Right atrium auricular region (tissue), 2 donors: ENCODE data around the gene SORD. TPM values are rescaled to one million over a fixed set of nuclear protein-coding genes. Genes with fewer than 3 reads are reported as not detected.
"Not testable (repeated sequence)": the region's sequence is repeated elsewhere in the genome, so short reads cannot be mapped to it uniquely, and the experiment has no call there.

Source experiments
- DNase-seq: peaks from one replicate; pipeline ENCODE4 v3.0.0-alpha.2; 2019; ENCODE audit warnings: low spot score
- H3K27ac ChIP-seq, 2 donors: fragments of 200-600 bp; sonication (generic); 1 replicate in 1 of 2; 2 replicates in 1 of 2; pipeline ENCODE4 v1.5.1; 2016 to 2019
- H3K27me3 ChIP-seq, 2 donors: fragments of 200-600 bp; sonication (generic); one replicate each; pipeline versions ENCODE4 v1.5.1 to v1.6.0; 2017 to 2019
- H3K36me3 ChIP-seq: fragments of 200-600 bp; sonication (generic); one replicate; pipeline ENCODE4 v1.5.1; 2016
- H3K4me1 ChIP-seq, 2 donors: fragments of 200-600 bp; sonication (generic); one replicate each; pipeline versions ENCODE4 v1.5.1 to v1.6.0; 2017 to 2019
- H3K4me3 ChIP-seq, 2 donors: fragments of 200-600 bp; sonication (generic); 1 replicate in 1 of 2; 2 replicates in 1 of 2; pipeline ENCODE4 v1.5.1; 2017 to 2019; ENCODE audit warnings: mild to moderate bottlenecking in 1 of 2, moderate library complexity in 1 of 2
- H3K9me3 ChIP-seq, 2 donors: fragments of 200-600 bp; sonication (generic); one replicate each; pipeline ENCODE4 v1.5.1; 2019
- total RNA-seq, 2 donors: library from RNA; depleted of rRNA; stranded (reverse); fragments of >200 nt; gene quantifications; one replicate each; pipeline ENCODE4 v1.1.0, GENCODE V29; 2016
- TF ChIP-seq, protein P1 (sequence below), 2 donors: fragments of 200-600 bp; sonication (generic); IDR thresholded peaks; one replicate each; pipeline ENCODE4 v1.5.1; 2019; ENCODE audit warnings: antibody characterized with exemption in 2 of 2

SORD gene
- total RNA-seq, 2 donors from 2014 or later, result 5.7 to 9.0 TPM

- Histone ChIP-seq H3K9me3 (no peaks in the 10 kb centered on the region), H3K36me3 (no peaks in the 10 kb centered on the region), H3K4me3 (no peak overlapping the region), H3K27me3 (no peaks in the 10 kb centered on the region), H3K27ac (no peak overlapping the region), H3K4me1 (no peaks in the 10 kb centered on the region)
- DNase-seq, result no peak
- TF ChIP-seq, protein P1, sequence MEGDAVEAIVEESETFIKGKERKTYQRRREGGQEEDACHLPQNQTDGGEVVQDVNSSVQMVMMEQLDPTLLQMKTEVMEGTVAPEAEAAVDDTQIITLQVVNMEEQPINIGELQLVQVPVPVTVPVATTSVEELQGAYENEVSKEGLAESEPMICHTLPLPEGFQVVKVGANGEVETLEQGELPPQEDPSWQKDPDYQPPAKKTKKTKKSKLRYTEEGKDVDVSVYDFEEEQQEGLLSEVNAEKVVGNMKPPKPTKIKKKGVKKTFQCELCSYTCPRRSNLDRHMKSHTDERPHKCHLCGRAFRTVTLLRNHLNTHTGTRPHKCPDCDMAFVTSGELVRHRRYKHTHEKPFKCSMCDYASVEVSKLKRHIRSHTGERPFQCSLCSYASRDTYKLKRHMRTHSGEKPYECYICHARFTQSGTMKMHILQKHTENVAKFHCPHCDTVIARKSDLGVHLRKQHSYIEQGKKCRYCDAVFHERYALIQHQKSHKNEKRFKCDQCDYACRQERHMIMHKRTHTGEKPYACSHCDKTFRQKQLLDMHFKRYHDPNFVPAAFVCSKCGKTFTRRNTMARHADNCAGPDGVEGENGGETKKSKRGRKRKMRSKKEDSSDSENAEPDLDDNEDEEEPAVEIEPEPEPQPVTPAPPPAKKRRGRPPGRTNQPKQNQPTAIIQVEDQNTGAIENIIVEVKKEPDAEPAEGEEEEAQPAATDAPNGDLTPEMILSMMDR (IDR thresholded peaks at IDR 0.05), result no peak
These were observed 23.9 kb upstream of the SORD start for GRCh38 chr15:44999105-44999504.

DNA sequence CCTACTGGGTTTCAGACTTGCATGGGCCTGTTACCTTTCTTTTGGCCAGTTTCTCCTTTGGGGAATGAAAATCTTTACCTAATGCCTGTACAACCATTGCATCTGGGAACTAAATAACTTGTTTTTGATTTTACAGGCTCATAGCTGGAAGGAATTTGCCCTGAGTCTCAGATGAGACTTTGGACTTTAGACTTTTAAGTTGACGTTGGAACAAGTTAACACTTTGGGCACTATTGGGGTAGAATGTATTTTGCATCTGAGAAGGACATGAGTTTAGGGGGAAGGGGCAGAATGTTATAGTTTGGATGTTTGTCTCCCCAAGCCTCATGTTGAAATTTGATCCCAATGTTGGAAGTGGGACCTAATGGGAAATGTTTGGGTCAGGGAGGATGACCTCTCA is 21.8 kb upstream of the SORD start:
- not testable (repeated sequence) for H3K9me3 ChIP-seq

GRCh38 chr15:45003731-45004410 is 19.1 kb upstream of the SORD start:
- H3K27ac ChIP-seq, H3K4me1 ChIP-seq, DNase-seq, H3K4me3 ChIP-seq, H3K9me3 ChIP-seq, H3K27me3 ChIP-seq, H3K36me3 ChIP-seq: not testable (repeated sequence)

More for the DNA sequence above, 21.8 kb upstream of the SORD start:
- not testable (repeated sequence) for H3K36me3 ChIP-seq, H3K27ac ChIP-seq, DNase-seq, H3K4me3 ChIP-seq, H3K27me3 ChIP-seq, H3K4me1 ChIP-seq

DNA sequence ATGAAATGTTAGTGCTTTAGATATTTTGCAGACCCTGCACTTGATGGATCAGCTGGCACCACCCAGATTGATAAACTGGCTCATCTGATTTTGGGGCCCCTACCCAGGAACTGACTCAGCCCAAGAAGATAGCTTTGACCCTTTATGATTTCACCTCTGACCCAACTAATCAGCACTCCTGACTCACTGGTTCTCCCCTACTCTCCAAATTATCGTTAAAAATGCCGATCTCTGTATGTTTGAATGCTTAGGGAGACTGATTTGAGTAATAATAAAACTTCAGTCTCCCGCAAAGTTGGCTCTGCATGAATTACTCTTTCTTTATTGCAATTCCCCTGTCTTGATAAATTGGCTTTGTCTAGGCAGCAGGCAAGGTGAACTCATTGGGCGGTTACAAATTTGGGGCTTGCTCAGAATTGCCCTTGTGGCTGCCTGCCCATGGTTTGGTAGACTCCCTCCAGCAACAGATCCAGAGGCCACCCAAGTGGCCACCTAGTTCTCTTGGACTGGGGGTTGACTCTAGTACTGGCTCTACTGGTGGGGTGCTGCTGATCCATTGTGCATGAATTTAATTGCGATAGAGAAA is 18.3 kb upstream of the SORD start:
- DNase-seq, H3K4me3 ChIP-seq, H3K4me1 ChIP-seq, H3K27me3 ChIP-seq, H3K36me3 ChIP-seq, H3K9me3 ChIP-seq, H3K27ac ChIP-seq: not testable (repeated sequence)

DNA sequence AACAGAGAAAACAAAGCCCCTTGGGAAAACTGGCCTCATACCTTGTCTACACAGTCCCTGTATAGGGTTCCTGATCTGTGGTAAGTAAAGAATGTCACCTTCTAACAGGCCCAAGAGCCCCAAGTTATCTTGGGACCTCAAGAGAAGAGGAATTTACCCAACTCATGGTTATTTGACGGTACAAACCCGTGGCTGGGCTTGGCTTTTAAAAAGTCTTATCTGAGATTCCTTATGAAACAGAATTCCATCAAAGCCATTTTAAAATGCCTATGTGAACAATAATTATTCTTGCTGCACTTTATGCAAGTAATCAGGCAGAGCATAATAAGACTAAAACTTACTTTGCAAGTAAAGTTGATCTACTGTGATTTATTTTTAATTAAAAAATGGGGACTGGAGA is 13.9 kb upstream of the SORD start:
- TF ChIP-seq, protein P1 (IDR thresholded peaks at IDR 0.05), result no peak
- Histone ChIP-seq H3K4me1 (no peaks in the 10 kb centered on the region), H3K27ac (no peak overlapping the region), H3K27me3 (no peaks in the 10 kb centered on the region), H3K9me3 (no peaks in the 10 kb centered on the region), H3K36me3 (no peaks in the 10 kb centered on the region), H3K4me3 (no peak overlapping the region)
- no peak for DNase-seq

DNA sequence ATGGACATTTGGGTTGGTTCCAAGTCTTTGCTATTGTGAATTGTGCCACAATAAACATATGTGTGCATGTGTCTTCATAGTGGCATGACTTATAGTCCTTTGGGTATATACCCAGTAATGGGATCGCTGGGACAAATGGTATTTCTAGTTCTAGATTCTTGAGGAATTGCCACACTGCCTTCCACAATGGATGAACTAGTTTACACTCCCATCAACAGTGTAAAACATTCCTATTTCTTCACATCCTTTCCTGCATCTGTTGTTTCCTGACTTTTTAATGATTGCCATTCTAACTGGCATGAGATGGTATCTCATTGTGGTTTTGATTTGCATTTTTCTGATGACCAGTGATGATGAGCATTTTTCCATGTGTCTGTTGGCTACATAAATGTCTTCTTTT is 7.9 kb upstream of the SORD start:
- not testable (repeated sequence) for H3K4me1 ChIP-seq, H3K9me3 ChIP-seq, H3K27ac ChIP-seq, H3K27me3 ChIP-seq, H3K36me3 ChIP-seq, DNase-seq, H3K4me3 ChIP-seq

DNA sequence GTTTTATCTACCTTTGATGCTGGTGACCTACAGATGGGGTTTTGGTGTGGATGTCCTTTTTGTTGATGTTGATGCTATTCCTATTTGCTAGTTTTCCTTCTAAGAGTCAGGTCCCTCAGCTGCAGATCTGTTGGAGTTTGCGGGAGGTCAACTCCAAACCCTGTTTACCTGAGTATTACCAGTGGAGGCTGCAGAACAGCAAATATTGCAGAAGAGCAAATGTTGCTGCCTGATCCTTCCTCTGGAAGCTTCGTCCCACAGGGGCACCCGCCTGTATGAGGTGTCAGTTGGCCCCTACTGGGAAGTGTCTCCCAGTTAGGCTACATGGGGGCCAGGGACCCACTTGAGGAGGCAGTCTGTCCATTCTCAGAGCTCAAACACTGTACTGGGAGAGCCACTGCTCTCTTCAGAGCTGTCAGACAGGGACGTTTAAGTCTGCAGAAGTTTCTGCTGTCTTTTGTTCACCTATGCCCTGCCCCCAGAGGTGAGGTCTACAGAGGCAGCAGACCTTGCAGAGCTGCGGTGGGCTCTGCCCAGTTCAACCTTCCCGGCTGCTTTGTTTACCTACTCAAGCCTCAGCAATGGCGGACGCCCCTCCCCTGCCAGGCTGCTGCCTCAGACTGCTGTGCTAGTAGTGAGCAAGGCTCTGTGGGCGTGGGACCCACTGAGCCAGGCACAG is 2.6 kb upstream of the SORD start:
- not testable (repeated sequence) for DNase-seq, H3K27me3 ChIP-seq, H3K4me3 ChIP-seq, H3K9me3 ChIP-seq, H3K27ac ChIP-seq, H3K36me3 ChIP-seq
- peaks cover 0 to 19% of the 10 kb centered on the region in 2 donors for H3K4me1 ChIP-seq

DNA sequence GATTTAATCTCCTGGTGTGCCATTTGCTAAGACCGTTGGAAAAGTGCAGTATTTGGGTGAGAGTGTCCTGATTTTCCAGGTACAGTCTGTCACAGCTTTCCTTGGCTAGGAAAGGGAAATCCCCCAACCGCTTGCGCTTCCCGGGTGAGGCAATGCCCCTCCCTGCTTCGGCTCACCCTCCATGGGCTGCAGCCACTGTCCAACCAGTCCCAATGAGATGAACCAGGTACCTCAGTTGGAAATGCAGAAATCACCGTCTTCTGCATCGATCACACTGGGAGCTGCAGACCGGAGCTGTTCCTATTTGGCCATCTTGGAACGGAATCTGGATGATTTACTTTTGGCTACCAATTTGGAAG is 2.1 kb upstream of the SORD start:
- H3K27ac ChIP-seq, DNase-seq, H3K9me3 ChIP-seq, H3K36me3 ChIP-seq, H3K27me3 ChIP-seq, H3K4me3 ChIP-seq: not testable (repeated sequence)
- H3K4me1 ChIP-seq, result peaks cover 0 to 19% of the 10 kb centered on the region in 2 donors

GRCh38 chr15:45021348-45021747 is 1.6 kb upstream of the SORD start:
- Histone ChIP-seq H3K36me3 (no peaks in the 10 kb centered on the region), H3K27ac (no peak overlapping the region), H3K4me1 (peaks cover 0 to 21% of the 10 kb centered on the region in 2 donors), H3K4me3 (no peak overlapping the region), H3K27me3 (no peaks in the 10 kb centered on the region), H3K9me3 (no peaks in the 10 kb centered on the region)
- DNase-seq, result no peak
- TF ChIP-seq, protein P1 (IDR thresholded peaks at IDR 0.05), result no peak
